Prostate gland (tissue), 2 donors: Measurements from ENCODE around the gene BSPRY. TPM values are rescaled to one million over a fixed set of nuclear protein-coding genes. Genes with fewer than 3 reads are reported as not detected.

Experiments
- DNase-seq: peaks from one replicate; pipeline ENCODE4 v3.0.0-alpha.2; 2019; ENCODE audit warnings: low spot score
- H3K27ac ChIP-seq, 2 donors: fragments of 200-600 bp; sonication (generic); 2 replicates each; pipeline ENCODE4 v1.5.1; 2017 to 2019
- H3K27me3 ChIP-seq: fragments of 200-600 bp; sonication (generic); replicated peaks from 2 replicates; pipeline ENCODE4 v1.5.1; 2019; ENCODE audit not compliant: insufficient read depth
- H3K36me3 ChIP-seq, 2 donors: fragments of 200-600 bp; sonication (generic); 1 replicate in 1 of 2; 2 replicates in 1 of 2; pipeline versions ENCODE4 v1.5.1 to v1.8.1; 2017 to 2019
- H3K4me1 ChIP-seq: fragments of 200-600 bp; sonication (generic); replicated peaks from 2 replicates; pipeline ENCODE4 v1.5.1; 2019
- H3K4me3 ChIP-seq, 2 donors: fragments of 200-600 bp; sonication (generic); 2 replicates each; pipeline ENCODE4 v1.5.1; 2017 to 2019
- H3K9me3 ChIP-seq: fragments of 200-600 bp; sonication (generic); 2 replicates; pipeline ENCODE4 v1.5.1; 2017
- CTCF ChIP-seq, 4 experiments: fragments of 200-600 bp in 2 of 4; fragments of 450-650 bp in 2 of 4; sonication (generic) in 2 of 4; IDR thresholded peaks; 1 replicate in 3 of 4; 2 replicates in 1 of 4; pipeline ENCODE4 v1.5.1; 2016 to 2019; ENCODE audit warnings: antibody characterized with exemption in 4 of 4, mild to moderate bottlenecking in 2 of 4, moderate library complexity in 2 of 4
- POLR2A ChIP-seq: fragments of 450-650 bp; IDR thresholded peaks from one replicate; pipeline ENCODE4 v1.6.1; 2016; ENCODE audit warnings: antibody characterized with exemption, mild to moderate bottlenecking
- POLR2AphosphoS5 ChIP-seq: sonication (generic); formaldehyde crosslinking; IDR thresholded peaks from one replicate; pipeline ENCODE4 v1.6.1; 2017; ENCODE audit warnings: antibody characterized with exemption
- WGBS: methylation state at CpG from one replicate; pipeline ENCODE4 v1.1.5; 2018; 5-methylcytosine and 5-hydroxymethylcytosine counted together
- intact Hi-C: fragments of 100-400 bp; cut with DNase I; formaldehyde crosslinking; loops from one replicate; pipeline ENCODE4 v1.14.2; 2022
- total RNA-seq, 2 donors: library from RNA; depleted of rRNA; stranded (reverse); fragments of >200 nt; gene quantifications; one replicate each; pipeline ENCODE4 v1.1.0, GENCODE V29; 2016

Gene BSPRY
- 10 to 100 TPM in 1 of 2 donors, 1 to 10 TPM in 1; 8.4 to 21.8 TPM for total RNA-seq

- 2% methylated on average over 30 of the region's 71 CpGs for WGBS
- no peaks in the 10 kb centered on the region for H3K4me1 ChIP-seq
- H3K4me3 ChIP-seq = peak within 1 kb of the TSS; percentile 46 to 62
- no peak for DNase-seq
- no peaks in the 10 kb centered on the region for H3K36me3 ChIP-seq
- intact Hi-C loops = no loop called here
- no peak within 1 kb of the TSS for H3K27ac ChIP-seq
- H3K9me3 ChIP-seq = no peaks in the 10 kb centered on the region
- no peak for TF ChIP-seq POLR2AphosphoS5
- peak; percentile 30 for TF ChIP-seq POLR2A
- TF ChIP-seq CTCF (IDR thresholded peaks at IDR 0.05) = no peak
- no peaks in the 10 kb centered on the region for H3K27me3 ChIP-seq
Observed at GRCh38 chr9:113349445-113350094, at the start of gene BSPRY. TSS of gene BSPRY (plus strand) at chr9:113349541. CDS start at chr9:113349580, 39 bp downstream.

- no peaks in the 10 kb centered on the region for H3K4me1 ChIP-seq
- H3K4me3 ChIP-seq = no peak overlapping the region
- no peaks in the 10 kb centered on the region for H3K36me3 ChIP-seq
- TF ChIP-seq CTCF (IDR thresholded peaks at IDR 0.05) (no peak), POLR2A (no peak), POLR2AphosphoS5 (no peak)
- no peaks in the 10 kb centered on the region for H3K9me3 ChIP-seq
- DNase-seq = no peak
- H3K27me3 ChIP-seq = no peaks in the 10 kb centered on the region
- intact Hi-C loops = no loop called here
- H3K27ac ChIP-seq = no peak overlapping the region
- 61% methylated on average over 8 of the region's 8 CpGs for WGBS
Observed at GRCh38 chr9:113299800-113300292, 49.5 kb upstream of the BSPRY start.

- H3K4me1 ChIP-seq = no peaks in the 10 kb centered on the region
- DNase-seq = no peak
- no peak overlapping the region for H3K4me3 ChIP-seq
- no peaks in the 10 kb centered on the region for H3K36me3 ChIP-seq
- H3K9me3 ChIP-seq = no peaks in the 10 kb centered on the region
- 91% methylated on average over 8 of the region's 8 CpGs for WGBS
- no peaks in the 10 kb centered on the region for H3K27me3 ChIP-seq
- TF ChIP-seq POLR2A = no peak
- no peak for TF ChIP-seq CTCF (IDR thresholded peaks at IDR 0.05)
- no peak for TF ChIP-seq POLR2AphosphoS5
- intact Hi-C loops = no loop called here
- no peak overlapping the region for H3K27ac ChIP-seq
Observed at GRCh38 chr9:113301548-113301947, 47.8 kb upstream of the BSPRY start.

GRCh38 chr9:113302792-113303418 is 46.4 kb upstream of the BSPRY start, which contains the start of gene RNF183:
TSS of gene RNF183 (minus strand) at chr9:113303376. CDS start at chr9:113298184, 5,192 bp downstream.
- TF ChIP-seq CTCF (IDR thresholded peaks at IDR 0.05) (no peak), POLR2A (no peak)
- H3K4me1 ChIP-seq = no peaks in the 10 kb centered on the region
- H3K27me3 ChIP-seq = no peaks in the 10 kb centered on the region
- WGBS = 54% methylated on average over 25 of the region's 25 CpGs
- intact Hi-C loops = no loop called here
- H3K4me3 ChIP-seq = no peak within 1 kb of the TSS
- no peak within 1 kb of the TSS for H3K27ac ChIP-seq
- H3K36me3 ChIP-seq = no peaks in the 10 kb centered on the region
- H3K9me3 ChIP-seq = no peaks in the 10 kb centered on the region
- no peak for DNase-seq

GRCh38 chr9:113306566-113306965 is 42.8 kb upstream of the BSPRY start:
- no peaks in the 10 kb centered on the region for H3K27me3 ChIP-seq
- 86% methylated on average over 1 of the region's 1 CpG for WGBS
- DNase-seq = no peak
- no peaks in the 10 kb centered on the region for H3K36me3 ChIP-seq
- TF ChIP-seq POLR2AphosphoS5 (no peak), POLR2A (no peak), CTCF (IDR thresholded peaks at IDR 0.05) (no peak)
- no peak overlapping the region for H3K4me3 ChIP-seq
- H3K27ac ChIP-seq = no peak overlapping the region
- intact Hi-C loops = no loop called here
- H3K9me3 ChIP-seq = no peaks in the 10 kb centered on the region
- H3K4me1 ChIP-seq = no peaks in the 10 kb centered on the region
